CD14-positive monocyte (primary cell): ENCODE results near the gene ZNF536. TPM values are rescaled to one million over a fixed set of nuclear protein-coding genes. Genes with fewer than 3 reads are reported as not detected.

Experiments used
- DNase-seq, 3 donors: peaks; one replicate each; pipeline ENCODE4 v3.0.0-alpha.2; 2011 to 2022
- H2AFZ ChIP-seq: 2 replicates; pipeline ENCODE4 v1.6.0; 2012; ENCODE audit warnings: mild to moderate bottlenecking, low read depth, low read length, inconsistent platforms; ENCODE audit not compliant: insufficient read depth, poor library complexity, severe bottlenecking
- H3K27ac ChIP-seq, 2 donors: 1 replicate in 1 of 2; 2 replicates in 1 of 2; pipeline ENCODE4 v1.5.1; 2012 to 2013; ENCODE audit warnings: low read length in 2 of 2, control low read depth in 1 of 2, inconsistent platforms in 1 of 2, low read depth in 1 of 2, mild to moderate bottlenecking in 1 of 2
- H3K27me3 ChIP-seq, 2 donors: one replicate each; pipeline versions ENCODE4 v1.6.0 to v1.6.1; 2011 to 2013; ENCODE audit warnings: low read length in 2 of 2; ENCODE audit not compliant: control insufficient read depth in 2 of 2, insufficient read depth in 2 of 2
- H3K36me3 ChIP-seq, 2 donors: replicated peaks in 1 of 2; 1 replicate in 1 of 2; 2 replicates in 1 of 2; pipeline versions ENCODE4 v1.5.1 to v1.6.1; 2012 to 2013; ENCODE audit warnings: low read length in 2 of 2, control low read depth in 1 of 2, inconsistent platforms in 1 of 2, mild to moderate bottlenecking in 1 of 2; ENCODE audit not compliant: insufficient read depth in 2 of 2, control insufficient read depth in 1 of 2
- H3K4me1 ChIP-seq, 2 donors: 1 replicate in 1 of 2; 2 replicates in 1 of 2; pipeline versions ENCODE4 v1.5.1 to v1.6.1; 2012 to 2013; ENCODE audit warnings: low read length in 2 of 2, control low read depth in 1 of 2, inconsistent platforms in 1 of 2, mild to moderate bottlenecking in 1 of 2, moderate library complexity in 1 of 2; ENCODE audit not compliant: insufficient read depth in 2 of 2, control insufficient read depth in 1 of 2
- H3K4me2 ChIP-seq: replicated peaks from 2 replicates; pipeline ENCODE3; 2012; ENCODE audit warnings: low read length, moderate library complexity, mild to moderate bottlenecking; ENCODE audit not compliant: poor library complexity, severe bottlenecking; ENCODE audit errors: extremely low read depth
- H3K4me3 ChIP-seq, 3 experiments: fragments of 200-600 bp in 1 of 3; sonication (generic) in 1 of 3; replicated peaks in 1 of 3; 1 replicate in 2 of 3; 2 replicates in 1 of 3; pipeline ENCODE4 v1.5.1; 2011 to 2013; ENCODE audit warnings: low read length in 3 of 3, mild to moderate bottlenecking in 3 of 3, control low read depth in 2 of 3, low read depth in 2 of 3, inconsistent platforms in 1 of 3, moderate library complexity in 1 of 3
- H3K79me2 ChIP-seq: 2 replicates; pipeline ENCODE4 v1.6.0; 2012; ENCODE audit warnings: mild to moderate bottlenecking, control low read depth, inconsistent platforms, low read length, moderate library complexity; ENCODE audit not compliant: insufficient read depth
- H3K9ac ChIP-seq: 2 replicates; pipeline ENCODE4 v1.6.0; 2017; ENCODE audit warnings: low read length, mild to moderate bottlenecking; ENCODE audit not compliant: insufficient read depth, poor library complexity, severe bottlenecking
- H3K9me3 ChIP-seq, 2 donors: replicated peaks in 1 of 2; 1 replicate in 1 of 2; 2 replicates in 1 of 2; pipeline versions ENCODE4 v1.5.1 to v1.6.1; 2012 to 2013; ENCODE audit warnings: low read length in 2 of 2, control low read depth in 1 of 2; ENCODE audit not compliant: control insufficient read depth in 1 of 2, insufficient read depth in 1 of 2
- H4K20me1 ChIP-seq: 2 replicates; pipeline ENCODE4 v1.6.0; 2012; ENCODE audit warnings: mild to moderate bottlenecking, low read length, control low read depth, moderate library complexity; ENCODE audit not compliant: insufficient read depth
- H3K27ac Mint-ChIP-seq, 7 donors: one replicate each; pipeline ENCODE4 v1.8.0; 2020; ENCODE audit warnings: mild to moderate bottlenecking in 7 of 7, mixed read lengths in 7 of 7, moderate library complexity in 6 of 7, inconsistent platforms in 2 of 7
- H3K27me3 Mint-ChIP-seq, 3 donors: one replicate each; pipeline ENCODE4 v1.8.0; 2021 to 2022; ENCODE audit warnings: low read depth in 3 of 3, mild to moderate bottlenecking in 3 of 3, mixed read lengths in 3 of 3, moderate library complexity in 3 of 3, inconsistent platforms in 1 of 3
- H3K36me3 Mint-ChIP-seq, 2 donors: one replicate each; pipeline ENCODE4 v1.8.0; 2020; ENCODE audit warnings: mixed read lengths in 2 of 2, inconsistent platforms in 1 of 2, mild to moderate bottlenecking in 1 of 2
- H3K4me1 Mint-ChIP-seq: one replicate; pipeline ENCODE4 v1.8.0; 2020; ENCODE audit warnings: mild to moderate bottlenecking, mixed read lengths
- H3K4me3 Mint-ChIP-seq, 2 donors: one replicate each; pipeline ENCODE4 v1.8.0; 2020; ENCODE audit warnings: mild to moderate bottlenecking in 2 of 2, mixed read lengths in 2 of 2, moderate library complexity in 1 of 2
- H3K9me3 Mint-ChIP-seq, 7 donors: one replicate each; pipeline ENCODE4 v1.8.0; 2020 to 2022; ENCODE audit warnings: mixed read lengths in 7 of 7, mild to moderate bottlenecking in 6 of 7, moderate library complexity in 6 of 7, inconsistent platforms in 2 of 7
- CTCF ChIP-seq: fragments of 200-600 bp; IDR thresholded peaks from one replicate; pipeline ENCODE4 v1.8.0; 2022; ENCODE audit warnings: antibody characterized with exemption, mild to moderate bottlenecking
- WGBS: methylation state at CpG from one replicate; pipeline ENCODE4 v1.1.5; 2013; ENCODE audit warnings: missing lambda C conversion rate; ENCODE audit not compliant: insufficient coverage; 5-methylcytosine and 5-hydroxymethylcytosine counted together
- intact Hi-C, 2 donors: fragments of 100-400 bp; cut with micrococcal nuclease; formaldehyde crosslinking; loops; one replicate each; pipeline versions ENCODE4 v1.15.0 to v1.15.1; 2023
- polyA plus RNA-seq, 3 donors: library from polyadenylated mRNA; depleted of rRNA in 1 of 3; unstranded in 2 of 3; stranded (reverse) in 1 of 3; fragments of 300-500 nt in 2 of 3; fragments of >200 nt in 1 of 3; fragmentation: Illumina TruSeq in 2 of 3; gene quantifications; 1 replicate in 2 of 3; 2 replicates in 1 of 3; pipeline ENCODE4 v1.2.3, GENCODE V29; 2012 to 2021

Gene ZNF536
- polyA plus RNA-seq, 3 donors, result not detected

- no peak overlapping the region for H3K4me2 ChIP-seq
Observed at GRCh38 chr19:30335306-30335886, 36.8 kb upstream of the ZNF536 start.

GRCh38 chr19:30336290-30336689 lies 35.9 kb upstream of the ZNF536 start:
- H3K36me3 Mint-ChIP-seq, result no peaks in the 10 kb centered on the region
- Histone ChIP-seq H3K4me2 (no peak overlapping the region), H3K79me2 (no peaks in the 10 kb centered on the region), H3K9ac (no peak overlapping the region), H3K27ac (no peak overlapping the region), H3K4me3 (no peak overlapping the region), H3K27me3 (no peaks in the 10 kb centered on the region), H3K36me3 (no peaks in the 10 kb centered on the region), H3K9me3 (no peaks in the 10 kb centered on the region), H2AFZ (no peak overlapping the region), H3K4me1 (no peaks in the 10 kb centered on the region), H4K20me1 (no peaks in the 10 kb centered on the region)
- H3K4me3 Mint-ChIP-seq, result no peak overlapping the region
- DNase-seq, result no peak
- H3K27me3 Mint-ChIP-seq, result peaks cover 0 to 4% (median 3%) of the 10 kb centered on the region in 3 donors
- peak overlapping the region in 1 of 7 donors; percentile 9 for H3K27ac Mint-ChIP-seq
- TF ChIP-seq CTCF, result no peak
- WGBS, result 98% methylated on average over 6 of the region's 6 CpGs
- H3K4me1 Mint-ChIP-seq, result no peaks in the 10 kb centered on the region
- peaks cover 0 to 8% (median 2%) of the 10 kb centered on the region in 7 donors for H3K9me3 Mint-ChIP-seq
- intact Hi-C loops, result no loop called here

More at GRCh38 chr19:30335306-30335886, 36.8 kb upstream of the ZNF536 start:
- Histone ChIP-seq H3K27ac (no peak overlapping the region), H3K9me3 (no peaks in the 10 kb centered on the region), H4K20me1 (no peaks in the 10 kb centered on the region), H3K4me1 (no peaks in the 10 kb centered on the region), H3K36me3 (no peaks in the 10 kb centered on the region), H3K79me2 (no peaks in the 10 kb centered on the region), H3K9ac (no peak overlapping the region), H2AFZ (no peak overlapping the region), H3K27me3 (no peaks in the 10 kb centered on the region), H3K4me3 (no peak overlapping the region)
- TF ChIP-seq CTCF, result no peak
- Mint-ChIP-seq H3K9me3 (peaks cover 0 to 8% (median 2%) of the 10 kb centered on the region in 7 donors), H3K4me1 (no peaks in the 10 kb centered on the region), H3K27me3 (peaks cover 0 to 4% (median 3%) of the 10 kb centered on the region in 3 donors), H3K36me3 (no peaks in the 10 kb centered on the region), H3K4me3 (no peak overlapping the region), H3K27ac (no peak overlapping the region)
- DNase-seq, result no peak
- intact Hi-C loops, result no loop called here
- 86% methylated on average over 13 of the region's 14 CpGs for WGBS
